Common myeloid progenitor, CD34-positive (primary cell): ENCODE results near the gene NPAT.
A peak's percentile ranks its signal among the peaks of the same experiment; 100 is the strongest.
"Not testable (repeated sequence)": the region's sequence is repeated elsewhere in the genome, so short reads cannot be mapped to it uniquely, and the experiment has no call there.

Experiments used
- CTCF ChIA-PET: fragments of 350-600 bp; sonication (Branson Sonifier 250); formaldehyde crosslinking; loops from one replicate; lab custom pipeline; 2021; ENCODE audit warnings: antibody characterized with exemption; lab: Charles Lee
- POLR2A ChIA-PET: fragments of 350-600 bp; sonication (Branson Sonifier 250); formaldehyde crosslinking; loops from one replicate; lab custom pipeline; 2021; ENCODE audit warnings: antibody characterized with exemption; lab: Charles Lee
- DNase-seq, 3 donors: peaks; one replicate each; pipeline versions ENCODE4 v3.0.0 to v3.0.0-alpha.2; 2013
- H3K27ac ChIP-seq, 2 experiments: 1 replicate in 1 of 2; 2 replicates in 1 of 2; pipeline ENCODE4 v1.7.0; 2013; ENCODE audit warnings: inconsistent platforms in 2 of 2, low read length in 2 of 2, mild to moderate bottlenecking in 2 of 2, low read depth in 1 of 2, moderate library complexity in 1 of 2; ENCODE audit not compliant: severe bottlenecking in 2 of 2, insufficient read depth in 1 of 2, poor library complexity in 1 of 2
- H3K27me3 ChIP-seq, 5 experiments: replicated peaks in 2 of 5; 1 replicate in 3 of 5; 2 replicates in 2 of 5; pipeline versions ENCODE4 v1.6.1 to v1.7.0; 2013; ENCODE audit warnings: low read length in 4 of 5, mild to moderate bottlenecking in 2 of 5, moderate library complexity in 2 of 5, inconsistent platforms in 1 of 5; ENCODE audit not compliant: insufficient read depth in 5 of 5, control insufficient read depth in 4 of 5
- H3K36me3 ChIP-seq, 4 experiments: 1 replicate in 2 of 4; 2 replicates in 2 of 4; pipeline versions ENCODE4 v1.6.1 to v1.7.0; 2013; ENCODE audit warnings: low read length in 3 of 4, control low read depth in 1 of 4, mild to moderate bottlenecking in 1 of 4; ENCODE audit not compliant: control insufficient read depth in 4 of 4, insufficient read depth in 4 of 4
- H3K4me1 ChIP-seq, 4 experiments: 1 replicate in 3 of 4; 2 replicates in 1 of 4; pipeline versions ENCODE4 v1.6.1 to v1.7.1; 2013; ENCODE audit warnings: low read length in 3 of 4, mild to moderate bottlenecking in 3 of 4, control low read depth in 1 of 4, inconsistent platforms in 1 of 4, moderate library complexity in 1 of 4; ENCODE audit not compliant: control insufficient read depth in 4 of 4, insufficient read depth in 4 of 4; ENCODE audit errors: control extremely low read depth in 1 of 4
- H3K4me3 ChIP-seq, 7 experiments: 1 replicate in 4 of 7; 2 replicates in 3 of 7; pipeline versions ENCODE4 v1.5.1 to v1.7.0; 2013; ENCODE audit warnings: mild to moderate bottlenecking in 7 of 7, low read length in 6 of 7, moderate library complexity in 6 of 7, inconsistent platforms in 2 of 7, low read depth in 2 of 7, control low read depth in 1 of 7; ENCODE audit not compliant: insufficient read depth in 4 of 7, control insufficient read depth in 1 of 7; ENCODE audit errors: extremely low read depth in 1 of 7
- H3K9me3 ChIP-seq, 5 experiments: 1 replicate in 4 of 5; 2 replicates in 1 of 5; pipeline versions ENCODE4 v1.6.1 to v1.7.1; 2013; ENCODE audit warnings: low read length in 4 of 5, mild to moderate bottlenecking in 2 of 5, inconsistent platforms in 1 of 5, low read depth in 1 of 5, moderate library complexity in 1 of 5; ENCODE audit not compliant: control insufficient read depth in 4 of 5, insufficient read depth in 2 of 5; ENCODE audit errors: control extremely low read depth in 1 of 5
- WGBS: methylation state at CpG from one replicate; pipeline ENCODE4 v1.1.5; 2013; ENCODE audit not compliant: insufficient coverage; 5-methylcytosine and 5-hydroxymethylcytosine counted together

Gene NPAT

DNA sequence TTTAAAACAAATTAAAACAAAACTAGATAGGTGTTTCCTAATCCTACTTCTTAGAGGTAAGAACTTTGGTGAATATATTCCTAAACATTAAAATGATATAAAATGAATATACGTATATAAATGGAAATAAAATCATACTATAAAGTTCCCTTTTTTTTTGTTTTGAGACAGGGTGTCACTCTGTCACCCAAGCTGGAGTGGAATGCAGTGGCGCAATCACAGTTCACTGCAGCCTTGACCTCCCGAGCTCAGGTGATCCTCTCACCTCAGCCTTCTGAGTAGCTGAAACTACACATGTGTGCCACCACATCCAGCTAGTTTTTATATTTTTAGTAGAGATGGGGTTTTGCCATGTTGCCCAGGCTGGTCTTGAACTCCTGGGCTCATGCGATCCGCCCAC lies 44.9 kb downstream of the NPAT start:
- DNase-seq, result no peak
- Histone ChIP-seq H3K27ac (no peak overlapping the region), H3K4me3 (no peak overlapping the region), H3K36me3 (peaks cover 16 to 70% (median 45%) of the 10 kb centered on the region in 4 experiments), H3K27me3 (no peaks in the 10 kb centered on the region), H3K4me1 (no peaks in the 10 kb centered on the region), H3K9me3 (no peaks in the 10 kb centered on the region)
- ChIA-PET POLR2A (no interaction called here), CTCF (interaction anchor here (1.1 kb wide), 1 partner anchor 53 kb away, joined by 3 read pairs; no protein-coding TSS in a partner anchor)
- 90% methylated on average over 2 of the region's 5 CpGs for WGBS

- Histone ChIP-seq H3K9me3 (no peaks in the 10 kb centered on the region), H3K27ac (no peak overlapping the region), H3K36me3 (peaks cover 16 to 76% (median 47%) of the 10 kb centered on the region in 4 experiments), H3K27me3 (no peaks in the 10 kb centered on the region), H3K4me3 (no peak overlapping the region), H3K4me1 (peaks cover 0 to 7% (median 0%) of the 10 kb centered on the region in 4 experiments)
- DNase-seq, result no peak
- ChIA-PET CTCF (no interaction called here), POLR2A (no interaction called here)
- no CpG with 5 or more reads among the region's 2 CpGs for WGBS
Measured at GRCh38 chr11:108170184-108170583, 52.3 kb downstream of the NPAT start.

GRCh38 chr11:108167624-108168023 lies 54.8 kb downstream of the NPAT start:
- Histone ChIP-seq H3K4me1 (peaks cover 0 to 7% (median 0%) of the 10 kb centered on the region in 4 experiments), H3K36me3 (peaks cover 13 to 75% (median 47%) of the 10 kb centered on the region in 4 experiments), H3K4me3 (no peak overlapping the region), H3K27me3 (no peaks in the 10 kb centered on the region), H3K9me3 (no peaks in the 10 kb centered on the region), H3K27ac (no peak overlapping the region)
- DNase-seq, result no peak
- CTCF ChIA-PET, result interaction anchor here (1.2 kb wide), 1 partner anchor 16 kb away, joined by 3 read pairs; no protein-coding TSS in a partner anchor
- POLR2A ChIA-PET, result no interaction called here

- H3K36me3 ChIP-seq, result peaks cover 8 to 83% (median 52%) of the 10 kb centered on the region in 4 experiments
- H3K27me3 ChIP-seq, H3K4me3 ChIP-seq, CTCF ChIA-PET, POLR2A ChIA-PET, H3K4me1 ChIP-seq, DNase-seq, H3K27ac ChIP-seq, H3K9me3 ChIP-seq: not testable (repeated sequence)
- WGBS, result 96% methylated on average over 3 of the region's 6 CpGs
Measured at GRCh38 chr11:108162878-108163277, 59.6 kb downstream of the NPAT start.

- Histone ChIP-seq H3K4me1 (no peaks in the 10 kb centered on the region), H3K36me3 (peaks cover 10 to 84% (median 51%) of the 10 kb centered on the region in 4 experiments), H3K27me3 (no peaks in the 10 kb centered on the region), H3K27ac (no peak overlapping the region), H3K9me3 (no peaks in the 10 kb centered on the region), H3K4me3 (no peak overlapping the region)
- 100% methylated on average over 1 of the region's 5 CpGs for WGBS
- DNase-seq, result peak in 1 of 3 donors; percentile 4
- ChIA-PET CTCF (interaction anchor here (1.1 kb wide), 1 partner anchor 43 kb away, joined by 4 read pairs; no protein-coding TSS in a partner anchor), POLR2A (no interaction called here)
Measured at GRCh38 chr11:108160970-108161566, 61.4 kb downstream of the NPAT start.

DNA sequence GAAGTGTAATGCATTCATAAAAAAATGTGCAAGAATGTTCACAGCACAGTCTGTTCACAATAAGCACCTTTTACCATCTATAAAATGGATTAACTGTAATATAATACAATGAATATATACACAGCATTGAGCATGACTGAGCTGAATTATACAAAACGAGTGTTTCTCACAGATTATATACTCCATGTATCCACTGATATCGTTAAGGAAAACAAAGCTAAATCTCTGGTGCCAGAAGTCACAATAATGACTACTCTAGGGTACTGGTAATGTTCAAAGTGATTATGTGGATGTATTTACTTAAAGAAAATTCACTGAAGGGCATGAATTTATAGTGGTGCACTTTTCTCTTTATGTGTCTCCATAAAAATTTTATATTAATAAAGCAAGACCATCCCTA lies 67.8 kb downstream of the NPAT start:
- WGBS, result no CpG with 5 or more reads among the region's 2 CpGs
- H3K36me3 ChIP-seq, result peaks cover 17 to 76% (median 45%) of the 10 kb centered on the region in 4 experiments

DNA sequence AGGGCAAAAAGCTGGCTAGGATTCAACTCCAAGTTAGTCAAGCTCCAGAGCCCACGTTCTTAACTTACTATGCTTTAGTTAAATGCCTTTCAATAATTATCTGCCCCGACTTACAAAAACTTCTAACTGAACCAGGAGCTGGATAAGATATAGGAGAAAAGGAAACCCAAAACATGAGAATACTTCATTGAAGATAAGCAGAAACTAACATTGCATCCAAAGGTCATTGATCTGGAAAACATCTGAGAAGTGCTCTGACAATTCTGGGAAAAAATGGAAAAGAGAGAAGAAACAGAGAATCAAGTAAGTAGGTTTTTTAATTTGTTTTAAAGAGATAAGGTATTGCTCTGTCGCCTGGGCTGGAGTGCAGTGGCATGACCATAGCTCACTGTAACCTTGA lies 73.9 kb downstream of the NPAT start:
- Histone ChIP-seq H3K4me3 (no peak overlapping the region), H3K27ac (no peak overlapping the region), H3K27me3 (no peaks in the 10 kb centered on the region), H3K4me1 (no peaks in the 10 kb centered on the region), H3K9me3 (no peaks in the 10 kb centered on the region), H3K36me3 (peaks cover 21 to 68% (median 45%) of the 10 kb centered on the region in 4 experiments)
- no peak for DNase-seq
- ChIA-PET POLR2A (interaction anchor here (0.5 kb wide), 1 partner anchor 8 kb away, joined by 3 read pairs; no protein-coding TSS in a partner anchor), CTCF (no interaction called here)
- 90% methylated on average over 2 of the region's 3 CpGs for WGBS

More for the DNA sequence above, 67.8 kb downstream of the NPAT start:
- no peaks in the 10 kb centered on the region for H3K9me3 ChIP-seq
- POLR2A ChIA-PET, result no interaction called here
- CTCF ChIA-PET, result interaction anchor here (0.9 kb wide), 1 partner anchor 10 kb away, joined by 4 read pairs; no protein-coding TSS in a partner anchor
- no peak overlapping the region for H3K27ac ChIP-seq
- DNase-seq, result no peak
- H3K4me3 ChIP-seq, result no peak overlapping the region
- H3K27me3 ChIP-seq, result no peaks in the 10 kb centered on the region
- H3K4me1 ChIP-seq, result no peaks in the 10 kb centered on the region
